ENCODE results near the gene ADAMTS7.
"Not testable (repeated sequence)": the region's sequence is repeated elsewhere in the genome, so short reads cannot be mapped to it uniquely, and the experiment has no call there.

The ADAMTS7 gene, protein sequence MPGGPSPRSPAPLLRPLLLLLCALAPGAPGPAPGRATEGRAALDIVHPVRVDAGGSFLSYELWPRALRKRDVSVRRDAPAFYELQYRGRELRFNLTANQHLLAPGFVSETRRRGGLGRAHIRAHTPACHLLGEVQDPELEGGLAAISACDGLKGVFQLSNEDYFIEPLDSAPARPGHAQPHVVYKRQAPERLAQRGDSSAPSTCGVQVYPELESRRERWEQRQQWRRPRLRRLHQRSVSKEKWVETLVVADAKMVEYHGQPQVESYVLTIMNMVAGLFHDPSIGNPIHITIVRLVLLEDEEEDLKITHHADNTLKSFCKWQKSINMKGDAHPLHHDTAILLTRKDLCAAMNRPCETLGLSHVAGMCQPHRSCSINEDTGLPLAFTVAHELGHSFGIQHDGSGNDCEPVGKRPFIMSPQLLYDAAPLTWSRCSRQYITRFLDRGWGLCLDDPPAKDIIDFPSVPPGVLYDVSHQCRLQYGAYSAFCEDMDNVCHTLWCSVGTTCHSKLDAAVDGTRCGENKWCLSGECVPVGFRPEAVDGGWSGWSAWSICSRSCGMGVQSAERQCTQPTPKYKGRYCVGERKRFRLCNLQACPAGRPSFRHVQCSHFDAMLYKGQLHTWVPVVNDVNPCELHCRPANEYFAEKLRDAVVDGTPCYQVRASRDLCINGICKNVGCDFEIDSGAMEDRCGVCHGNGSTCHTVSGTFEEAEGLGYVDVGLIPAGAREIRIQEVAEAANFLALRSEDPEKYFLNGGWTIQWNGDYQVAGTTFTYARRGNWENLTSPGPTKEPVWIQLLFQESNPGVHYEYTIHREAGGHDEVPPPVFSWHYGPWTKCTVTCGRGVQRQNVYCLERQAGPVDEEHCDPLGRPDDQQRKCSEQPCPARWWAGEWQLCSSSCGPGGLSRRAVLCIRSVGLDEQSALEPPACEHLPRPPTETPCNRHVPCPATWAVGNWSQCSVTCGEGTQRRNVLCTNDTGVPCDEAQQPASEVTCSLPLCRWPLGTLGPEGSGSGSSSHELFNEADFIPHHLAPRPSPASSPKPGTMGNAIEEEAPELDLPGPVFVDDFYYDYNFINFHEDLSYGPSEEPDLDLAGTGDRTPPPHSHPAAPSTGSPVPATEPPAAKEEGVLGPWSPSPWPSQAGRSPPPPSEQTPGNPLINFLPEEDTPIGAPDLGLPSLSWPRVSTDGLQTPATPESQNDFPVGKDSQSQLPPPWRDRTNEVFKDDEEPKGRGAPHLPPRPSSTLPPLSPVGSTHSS (N-terminal part only)

DNA sequence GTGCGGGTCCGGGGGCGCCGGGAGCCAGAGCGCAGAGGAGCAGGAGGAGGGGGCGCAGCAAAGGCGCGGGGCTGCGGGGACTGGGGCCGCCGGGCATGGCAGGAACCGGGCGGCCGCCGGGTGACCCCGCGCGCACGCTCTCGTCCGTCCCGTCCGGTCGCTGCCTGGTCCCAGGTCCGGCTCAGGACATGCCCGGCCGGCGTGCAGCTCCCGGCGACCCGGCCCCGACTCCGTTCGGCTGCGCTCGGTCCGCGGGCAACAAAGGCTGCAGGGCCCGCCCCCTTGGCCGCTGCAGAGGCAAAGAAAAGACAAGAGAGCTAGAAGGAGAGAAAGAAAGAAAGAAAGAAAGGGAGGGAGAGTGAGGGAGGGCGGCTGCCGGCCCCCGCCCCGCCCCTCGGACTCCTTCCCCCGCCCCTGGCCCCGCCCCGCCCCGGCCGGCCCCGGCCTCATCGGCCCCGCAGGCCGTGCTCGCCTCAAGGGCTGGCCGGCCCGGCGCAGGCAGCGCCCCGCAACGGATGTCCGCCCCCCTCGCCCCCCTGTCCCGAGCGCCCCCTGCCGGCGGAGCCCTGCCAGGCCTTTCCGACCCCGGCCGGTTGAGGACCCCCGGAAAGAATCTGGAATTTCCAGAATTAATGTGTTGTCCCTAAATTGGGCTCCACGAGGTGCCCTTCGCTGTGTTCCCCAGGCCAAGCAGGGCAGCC lies at the start of gene ADAMTS7:
Gene ADAMTS7, minus strand, starts transcription at position 341 of the 701 bp plus-strand sequence. Its CDS starts 244 bp downstream, at position 97.
- DNase-seq (ENCODE audit: low read depth): peak; percentile 12

DNA sequence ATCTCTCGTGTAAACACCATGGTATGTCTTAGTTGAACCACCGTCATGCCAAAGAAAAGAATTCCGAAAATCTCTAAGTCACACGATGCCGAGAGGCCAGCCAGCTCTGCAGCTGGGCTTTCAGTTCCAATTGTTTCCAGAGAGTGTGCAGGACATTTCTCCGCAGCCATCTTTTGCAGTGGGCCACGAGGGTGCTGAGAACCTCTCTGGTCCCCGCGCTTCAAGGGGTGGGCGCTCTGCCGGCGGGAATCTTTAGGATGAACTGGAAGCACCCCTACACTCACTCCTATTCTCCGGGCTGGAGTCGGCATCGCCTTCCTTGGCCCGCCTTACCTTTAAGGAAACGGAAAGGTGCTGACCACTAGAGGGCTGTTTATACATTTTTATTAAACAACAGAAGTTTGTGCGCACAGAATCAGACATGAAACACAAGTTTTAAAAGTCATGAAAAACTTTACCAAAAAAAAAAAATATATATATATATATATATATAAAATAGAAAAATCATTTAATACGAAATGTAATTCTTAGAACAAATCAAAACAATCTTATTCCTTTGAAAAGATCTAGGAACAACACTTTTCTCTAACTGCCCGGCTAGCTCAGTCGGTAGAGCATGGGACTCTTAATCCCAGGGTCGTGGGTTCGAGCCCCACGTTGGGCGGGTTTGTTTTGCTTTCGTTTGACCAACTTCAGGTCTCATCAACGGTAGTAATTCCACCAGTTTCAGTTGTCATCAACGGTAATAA lies 48.9 kb upstream of the ADAMTS7 start:
- DNase-seq (ENCODE audit: low read depth): peak; percentile 17

DNA sequence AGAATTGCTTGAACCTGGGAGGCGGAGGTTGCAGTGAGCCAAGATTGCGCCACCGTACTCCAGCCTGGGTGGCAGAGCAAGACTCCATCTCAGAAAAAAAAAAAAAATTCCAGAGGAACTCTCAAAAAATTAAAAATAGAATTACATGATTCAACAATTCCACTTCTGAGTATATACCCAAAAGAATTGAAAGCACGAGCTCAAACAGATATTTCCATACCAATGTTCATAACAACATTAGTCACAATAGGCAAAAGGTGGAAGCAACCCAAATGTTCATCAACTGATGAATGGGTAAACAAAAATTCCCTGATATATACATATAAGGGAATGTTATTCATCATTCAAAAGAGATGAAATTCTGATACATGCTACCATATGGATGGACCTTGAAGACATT lies 44.5 kb upstream of the ADAMTS7 start:
- no peak for DNase-seq (ENCODE audit: low read depth)

DNA sequence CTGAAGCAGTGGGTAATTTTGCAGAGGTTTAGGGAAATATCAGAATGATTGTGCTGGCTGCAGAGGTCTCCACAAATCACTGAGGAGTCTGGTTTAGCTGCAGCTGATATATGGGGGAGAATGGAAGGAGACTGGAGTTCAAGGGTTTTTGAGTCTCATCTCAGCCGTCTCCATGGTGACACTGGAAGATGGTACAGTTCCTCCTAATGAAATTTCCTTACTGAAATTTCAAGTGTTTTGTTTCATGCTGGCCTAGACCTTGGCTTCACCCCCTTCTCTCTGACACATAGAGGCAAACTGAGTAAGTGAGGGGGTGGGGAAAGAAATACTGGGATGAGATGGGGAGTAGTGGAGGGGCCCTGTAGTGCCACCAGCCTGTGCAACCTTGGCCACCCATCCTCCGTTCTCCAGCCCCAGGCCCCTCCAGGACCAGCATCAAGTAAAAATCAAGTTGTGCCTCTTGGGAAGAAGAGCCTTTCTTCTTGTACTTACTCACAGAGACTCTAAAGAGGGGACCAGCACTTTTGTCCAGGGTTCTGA lies 43.6 kb upstream of the ADAMTS7 start:
- DNase-seq (ENCODE audit: low read depth): no peak

DNA sequence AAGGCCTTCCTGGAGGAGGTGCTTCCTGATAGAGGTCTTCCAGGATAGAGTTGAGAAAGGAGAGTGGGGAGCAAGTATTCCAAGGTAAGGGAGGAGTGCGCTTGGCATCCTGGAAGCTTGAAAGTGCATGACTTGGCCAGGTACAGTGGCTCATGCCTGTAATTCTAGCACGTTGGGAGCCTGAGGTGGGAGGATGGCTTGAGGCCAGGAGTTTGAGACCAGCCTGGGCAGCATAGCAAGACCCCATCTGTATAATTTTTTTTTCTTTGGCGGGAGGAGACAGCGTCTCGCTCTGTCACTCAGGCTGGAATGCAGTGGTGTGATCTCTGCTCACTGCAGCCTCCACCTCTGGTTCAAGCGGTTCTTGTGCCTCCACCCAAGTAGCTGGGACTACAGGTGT lies 42.2 kb upstream of the ADAMTS7 start:
- no peak for DNase-seq (ENCODE audit: low read depth)

DNA sequence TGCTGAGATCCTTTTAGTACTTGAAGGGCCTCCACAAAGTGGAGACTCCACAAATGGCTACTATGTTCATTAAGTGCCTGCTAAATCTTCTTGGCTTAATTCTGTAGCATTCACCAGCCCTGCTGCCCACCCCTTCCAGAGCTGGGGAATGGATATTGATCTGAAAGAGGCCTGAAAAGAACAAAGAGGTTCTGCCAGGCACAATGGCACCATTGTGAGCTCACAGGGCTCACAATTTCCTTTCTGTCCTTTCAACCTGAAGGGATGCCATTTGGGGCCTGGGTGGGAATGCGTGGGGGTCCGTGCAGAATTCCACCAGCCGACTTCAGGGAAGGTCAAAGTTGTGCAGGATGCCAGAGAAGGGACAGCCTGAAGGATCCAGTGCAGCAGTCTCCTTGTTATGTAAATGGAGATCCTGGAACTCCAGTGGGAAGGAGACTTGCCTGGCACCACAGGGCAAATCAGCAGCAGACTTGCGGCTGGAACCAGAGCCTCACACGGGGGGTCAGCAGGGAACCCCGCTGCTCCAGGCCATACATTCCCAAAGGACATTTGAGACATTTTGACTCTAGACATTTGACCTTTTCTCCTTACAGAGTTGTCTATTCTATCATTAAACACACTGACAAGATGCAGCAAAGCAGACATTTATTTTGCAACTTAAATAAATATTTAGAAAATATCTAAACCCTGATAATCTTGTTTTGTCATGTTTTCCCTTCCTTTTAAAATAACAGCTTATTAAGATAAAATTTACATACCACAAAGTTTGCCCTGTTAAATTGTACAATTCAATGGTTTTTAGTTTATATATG lies 39.9 kb upstream of the ADAMTS7 start:
- DNase-seq (ENCODE audit: low read depth): no peak

DNA sequence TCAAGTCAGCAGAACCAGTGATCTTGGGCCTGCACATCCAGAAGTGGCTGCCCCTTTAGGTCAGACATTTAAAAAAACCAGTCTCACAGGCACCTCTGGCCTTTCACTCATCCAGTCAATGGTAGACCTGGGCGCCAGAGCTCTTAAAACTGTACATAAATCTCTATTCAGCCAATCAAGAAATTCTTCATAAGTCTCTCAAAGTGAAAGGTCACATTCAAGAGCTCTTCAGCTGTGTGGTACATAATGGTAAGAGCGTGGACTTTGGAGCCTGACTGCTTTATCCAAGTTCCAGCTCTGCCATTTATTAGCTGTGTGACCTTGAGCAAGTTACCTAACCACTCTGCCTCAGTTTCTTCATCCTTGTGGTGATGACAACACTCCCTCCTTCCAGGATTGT lies 39.1 kb upstream of the ADAMTS7 start:
- DNase-seq (ENCODE audit: low read depth): no peak

DNA sequence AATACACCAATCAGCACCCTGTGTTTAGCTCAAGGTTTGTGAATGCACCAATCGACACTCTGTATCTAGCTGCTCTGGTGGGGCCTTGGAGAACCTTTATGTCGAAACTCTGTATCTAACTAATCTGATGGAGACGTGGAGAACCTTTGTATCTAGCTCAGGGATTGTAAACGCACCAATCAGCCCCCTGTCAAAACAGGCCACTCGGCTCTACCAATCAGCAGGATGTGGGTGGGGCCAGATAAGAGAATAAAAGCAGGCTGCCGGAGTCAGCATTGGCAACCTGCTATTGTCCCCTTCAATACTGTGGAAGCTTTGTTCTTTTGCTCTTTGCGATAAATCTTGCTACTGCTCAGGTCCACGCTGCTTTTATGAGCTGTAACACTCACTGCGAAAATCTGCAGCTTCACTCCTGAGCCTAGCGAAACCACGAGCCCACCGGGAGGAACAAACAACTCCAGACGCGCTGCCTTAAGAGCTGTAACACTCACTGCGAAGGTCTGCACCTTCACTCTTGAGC lies 36.2 kb upstream of the ADAMTS7 start:
- not testable (repeated sequence) for DNase-seq (ENCODE audit: low read depth)

DNA sequence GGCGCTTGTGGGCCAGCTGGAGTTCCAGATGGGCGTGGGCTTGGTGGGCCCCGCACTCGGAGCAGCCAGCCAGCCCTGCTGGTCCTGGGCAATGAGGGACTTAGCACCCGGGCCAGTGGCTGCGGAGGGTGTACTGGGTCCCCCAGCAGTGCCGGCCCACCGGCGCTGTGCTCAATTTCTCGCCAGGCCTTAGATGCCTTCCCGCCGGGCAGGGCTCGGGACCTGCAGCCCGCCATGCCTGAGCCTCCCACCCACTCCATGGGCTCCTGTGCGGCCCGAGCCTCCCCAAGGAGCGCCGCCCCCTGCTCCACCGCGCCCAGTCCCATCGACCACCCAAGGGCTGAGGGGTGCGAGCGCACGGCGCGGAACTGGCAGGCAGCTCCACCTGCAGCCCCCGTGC lies 35.6 kb upstream of the ADAMTS7 start:
- not testable (repeated sequence) for DNase-seq (ENCODE audit: low read depth)

DNA sequence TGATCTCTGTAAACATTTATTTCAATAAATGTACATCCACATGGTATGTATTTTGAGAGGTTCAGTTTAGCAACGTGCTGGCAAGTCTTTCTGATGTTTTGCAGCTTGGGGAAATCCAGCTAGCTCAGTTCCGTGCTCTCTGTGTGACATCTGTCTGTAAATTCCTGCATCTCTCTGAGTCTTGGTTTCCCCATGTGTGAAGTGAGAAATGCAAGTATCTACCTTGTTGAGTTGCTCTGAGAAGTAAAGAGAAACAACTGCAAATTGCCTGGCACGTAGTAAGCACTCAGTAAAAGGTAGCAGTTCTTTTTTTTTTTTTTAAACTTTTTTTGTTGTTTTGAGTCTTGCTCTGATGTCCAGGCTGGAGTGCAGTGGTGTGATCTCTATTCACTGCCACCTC lies 31.3 kb upstream of the ADAMTS7 start:
- no peak for DNase-seq (ENCODE audit: low read depth)

DNA sequence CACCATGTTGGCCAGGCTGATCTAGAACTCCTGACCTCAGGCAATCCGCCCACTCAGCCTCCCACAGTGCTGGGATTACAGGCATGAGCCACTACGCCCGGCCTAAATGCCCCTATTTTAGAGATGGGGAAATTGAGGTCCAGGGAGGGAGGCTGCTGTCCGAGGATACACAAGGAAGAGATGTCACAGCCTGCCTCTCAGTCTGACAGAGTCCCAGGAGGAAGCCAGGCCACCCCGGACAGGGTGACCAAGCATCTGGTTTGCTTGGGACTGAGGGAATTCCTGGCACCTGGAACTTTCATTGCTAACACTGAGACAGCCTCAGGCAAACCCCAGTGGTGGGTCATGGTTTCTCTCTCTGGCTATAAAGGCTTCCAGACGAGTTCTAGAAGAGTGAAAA lies 30.6 kb upstream of the ADAMTS7 start:
- DNase-seq (ENCODE audit: low read depth): no peak

DNA sequence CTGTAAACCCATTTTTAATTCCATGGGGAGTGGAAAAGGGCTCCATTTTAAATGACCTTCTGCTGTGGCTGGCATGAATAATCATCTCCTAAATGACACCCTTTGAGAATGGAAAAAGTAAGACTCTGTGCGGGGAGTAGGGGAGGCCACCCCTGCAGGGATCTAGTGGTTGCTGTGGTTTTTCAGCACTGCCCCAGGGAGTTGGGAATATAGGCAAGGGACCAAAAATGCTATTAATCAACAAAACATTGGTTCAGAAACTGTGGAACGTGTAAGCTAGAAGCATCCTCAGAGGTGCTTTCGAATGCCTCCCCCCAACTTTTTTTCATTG lies 30.1 kb upstream of the ADAMTS7 start:
- DNase-seq (ENCODE audit: low read depth): no peak

DNA sequence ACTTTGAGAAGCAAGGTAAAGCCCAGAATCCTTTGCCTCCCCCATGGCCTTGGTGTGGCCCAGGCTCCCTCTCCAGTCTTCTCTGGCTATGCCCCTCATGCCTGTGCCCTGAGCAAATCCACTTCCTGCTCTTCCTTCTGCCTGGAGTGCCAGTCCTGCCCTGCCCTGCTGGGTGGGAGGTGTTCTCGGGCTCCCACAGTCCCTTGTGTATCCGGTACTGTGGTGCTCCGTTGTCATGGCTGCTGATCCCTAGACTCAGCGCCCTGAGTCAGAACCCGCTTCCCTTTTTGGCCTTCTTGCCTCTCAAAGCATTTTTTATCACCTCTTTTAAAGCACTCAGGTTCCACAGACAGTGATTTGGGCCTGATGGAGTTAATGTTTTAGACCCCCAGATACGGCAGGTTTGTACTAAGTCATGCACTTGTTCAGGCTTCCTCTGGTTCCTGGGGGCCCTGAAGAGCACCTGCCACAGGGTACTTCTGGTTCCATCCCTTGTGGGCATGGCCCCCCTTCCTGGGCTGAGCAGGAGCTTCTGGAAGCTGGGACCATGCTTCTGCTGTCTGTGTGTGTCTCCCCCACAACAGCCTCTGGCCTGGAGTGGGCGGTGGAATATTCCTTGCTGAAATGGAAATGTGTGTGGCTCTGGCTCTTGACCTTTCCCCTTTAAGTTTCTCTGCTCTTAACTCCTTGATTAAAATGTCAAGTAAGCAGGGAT lies 29.6 kb upstream of the ADAMTS7 start:
- no peak for DNase-seq (ENCODE audit: low read depth)

DNA sequence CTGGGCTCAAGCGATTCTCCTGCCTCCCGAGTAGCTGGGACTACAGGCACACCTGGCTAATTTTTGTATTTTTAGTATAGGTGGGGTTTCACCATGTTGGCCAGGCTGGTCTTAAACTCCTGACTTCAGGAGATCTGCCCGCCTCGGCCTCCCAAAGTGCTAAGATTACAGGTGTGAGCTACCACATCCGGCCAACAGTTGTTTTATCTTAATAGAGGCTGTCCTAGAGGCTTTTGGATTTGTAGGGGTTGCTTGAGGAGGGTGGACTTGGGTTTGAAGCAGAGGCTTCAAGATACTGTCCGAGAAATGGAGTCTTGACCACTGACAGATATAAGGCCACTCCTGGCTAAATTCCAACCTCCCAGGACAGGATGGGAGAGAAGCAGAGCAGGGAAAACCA lies 27.9 kb upstream of the ADAMTS7 start:
- not testable (repeated sequence) for DNase-seq (ENCODE audit: low read depth)

DNA sequence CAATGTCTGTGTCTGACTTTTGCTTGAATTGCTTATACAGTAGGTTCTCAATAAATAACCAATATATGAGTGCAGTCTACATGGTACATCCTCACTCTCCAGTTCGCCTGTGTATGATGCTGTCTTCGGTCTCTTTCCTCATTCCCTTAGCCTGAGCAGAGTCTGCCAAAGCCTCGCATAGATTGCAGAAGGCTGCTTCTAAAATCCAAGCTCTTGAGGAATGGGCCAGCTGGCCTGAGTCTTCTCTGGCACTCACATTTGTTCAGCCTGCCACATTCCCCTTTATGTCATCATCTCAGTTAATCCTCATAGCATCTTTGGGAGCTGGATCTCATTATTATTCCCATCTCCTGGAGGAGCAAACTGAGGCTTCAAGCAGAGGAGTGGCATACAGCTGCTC lies 27.2 kb upstream of the ADAMTS7 start:
- no peak for DNase-seq (ENCODE audit: low read depth)

DNA sequence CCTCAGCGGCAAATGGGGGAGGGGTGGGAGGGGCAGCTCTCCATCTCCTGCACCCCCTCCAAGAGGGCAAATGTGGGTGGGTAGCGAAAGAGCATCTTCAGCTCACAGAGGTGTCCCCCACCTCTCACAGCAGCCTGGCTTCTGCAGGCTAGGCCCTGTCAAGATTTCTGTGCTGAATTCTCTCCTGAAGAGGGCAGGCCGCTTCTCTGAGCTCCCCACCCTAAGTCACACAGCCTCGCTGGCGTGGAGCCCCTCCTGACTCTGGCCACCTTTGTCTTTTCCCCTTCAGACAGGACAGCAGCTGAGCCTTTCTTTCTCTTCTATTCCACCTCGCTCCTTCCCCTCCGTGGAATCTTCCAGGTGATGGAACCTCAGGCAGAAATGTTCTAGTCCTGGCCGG lies 26.3 kb upstream of the ADAMTS7 start:
- no peak for DNase-seq (ENCODE audit: low read depth)

DNA sequence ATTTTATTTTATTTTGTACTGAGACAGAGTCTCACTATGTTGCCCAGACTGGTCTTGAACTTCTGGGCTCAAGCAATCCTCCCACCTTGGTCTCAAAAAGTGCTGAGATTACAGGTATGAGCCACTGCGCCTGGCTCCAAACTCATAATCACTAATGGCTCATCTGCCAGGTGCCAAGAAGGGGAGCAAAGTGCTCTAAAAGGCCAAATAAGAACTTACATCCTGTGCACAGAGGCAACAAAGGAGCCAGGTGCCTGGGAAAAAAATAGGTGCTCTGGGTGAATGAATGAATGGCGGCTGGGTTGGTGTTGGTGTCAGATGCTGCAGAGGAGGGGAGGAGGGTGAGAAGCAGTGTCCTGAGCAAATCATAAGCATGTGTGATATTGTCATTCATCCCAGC lies 25.9 kb upstream of the ADAMTS7 start:
- DNase-seq (ENCODE audit: low read depth): no peak

DNA sequence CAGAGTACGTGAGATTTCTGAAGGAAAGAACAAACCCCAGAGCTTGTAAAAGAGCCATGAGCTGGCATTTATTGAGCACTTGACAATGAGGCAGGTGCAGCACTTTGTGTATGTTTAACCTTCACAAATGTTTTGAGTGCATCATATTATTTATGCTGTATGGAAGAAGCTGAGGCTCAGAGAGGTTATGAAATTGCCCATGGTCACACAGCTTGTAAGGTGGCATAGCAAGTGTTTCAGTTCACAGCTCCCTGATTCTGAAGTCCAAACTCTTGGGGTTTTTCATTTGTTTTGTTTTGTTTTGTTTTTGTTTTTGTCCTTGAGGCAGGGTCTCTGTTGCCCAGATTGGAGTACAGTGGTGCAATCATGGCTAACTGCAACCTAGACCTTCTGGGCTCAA lies 25.1 kb upstream of the ADAMTS7 start:
- DNase-seq (ENCODE audit: low read depth): no peak
